ENCODE results near the gene SLC26A1.
"Not testable (repeated sequence)": the region's sequence is repeated elsewhere in the genome, so short reads cannot be mapped to it uniquely, and the experiment has no call there.

SLC26A1 gene

DNA sequence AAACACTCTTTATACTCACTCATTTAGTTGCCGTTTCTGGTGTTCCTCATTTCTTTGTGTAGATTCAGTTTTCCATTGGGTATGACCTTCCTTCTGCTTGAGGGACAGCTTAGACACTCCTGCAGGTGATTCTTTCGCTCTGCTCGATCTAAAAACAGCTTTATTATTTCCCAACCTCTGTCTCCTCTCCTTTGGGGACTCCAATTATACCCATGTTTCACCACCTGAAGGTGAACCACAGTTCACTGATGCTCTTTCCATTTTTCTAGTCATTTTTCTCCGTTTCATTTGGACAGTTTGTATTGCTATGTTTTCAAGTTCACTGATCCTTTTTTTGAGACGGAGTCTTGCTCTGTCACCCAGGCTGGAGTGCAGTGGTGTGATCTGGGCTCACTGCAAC lies 13.7 kb upstream of the SLC26A1 start:
- Mint-ChIP-seq H3K36me3 (ENCODE audit: insufficient read depth) (peaks cover 11% of the 10 kb centered on the region), H3K4me3 (no peak overlapping the region), H3K27me3 (peaks cover 55% of the 10 kb centered on the region)

DNA sequence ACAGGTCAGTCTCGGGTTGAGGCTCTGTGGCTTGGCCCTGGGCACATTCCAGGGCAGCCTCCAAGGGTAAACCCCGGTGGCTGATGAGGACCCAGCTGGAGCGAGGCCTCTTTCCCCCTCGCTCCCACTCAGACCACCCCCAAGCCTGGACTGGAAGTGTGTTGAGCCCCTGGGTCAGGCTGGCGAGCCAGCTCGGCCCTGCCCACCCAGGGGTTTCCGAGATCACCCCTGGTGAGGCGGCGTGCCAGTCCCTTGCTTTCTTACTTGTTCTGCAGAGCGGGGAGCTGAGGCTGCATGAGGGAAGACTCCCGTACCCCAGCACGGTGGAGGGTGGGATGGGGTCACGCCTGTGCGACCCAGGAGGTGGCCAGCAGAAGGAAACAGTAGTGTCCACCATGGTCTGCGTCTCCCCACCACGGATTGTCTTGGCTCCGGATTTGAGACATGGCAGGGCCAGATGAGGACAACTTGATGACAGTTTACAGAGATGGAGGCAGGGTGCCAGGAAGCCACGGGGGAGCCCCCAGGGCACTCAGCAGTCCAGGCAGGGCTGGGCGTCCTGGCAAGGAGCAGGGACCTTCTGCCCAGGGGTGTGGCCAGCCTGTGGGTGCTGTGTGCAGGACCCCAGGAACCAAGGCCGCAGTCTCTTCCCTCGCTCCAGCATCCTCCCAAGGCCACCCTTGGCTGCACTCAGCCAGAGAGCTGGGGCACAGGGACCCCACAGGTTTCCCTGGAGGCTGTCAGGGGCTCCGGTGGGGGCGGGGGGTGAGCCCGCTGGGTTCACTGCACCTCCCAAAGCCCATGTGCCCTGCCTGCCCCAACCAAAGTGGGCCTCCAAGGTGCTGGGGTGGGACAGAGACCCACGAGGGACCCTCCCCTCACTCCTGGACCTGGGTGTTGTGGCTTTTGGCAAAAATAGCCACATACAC lies 11.6 kb upstream of the SLC26A1 start:
- peaks cover 9% of the 10 kb centered on the region for H3K4me1 Mint-ChIP-seq
- no peak overlapping the region for H3K27ac Mint-ChIP-seq (ENCODE audit: low read depth)
- H3K36me3 Mint-ChIP-seq (ENCODE audit: insufficient read depth), result peaks cover 5% of the 10 kb centered on the region
- no peaks in the 10 kb centered on the region for H3K9me3 Mint-ChIP-seq
- ATAC-seq (replicated peaks; ENCODE audit: extremely low read depth, poor library complexity, severe bottlenecking) (no peak), DNase-seq (ENCODE audit: low spot score in 2 of 2) (no peak)
- peaks cover 55% of the 10 kb centered on the region for H3K27me3 Mint-ChIP-seq
- H3K4me3 Mint-ChIP-seq, result no peak overlapping the region

More for the DNA sequence above, 13.7 kb upstream of the SLC26A1 start:
- Mint-ChIP-seq H3K9me3 (no peaks in the 10 kb centered on the region), H3K27ac (ENCODE audit: low read depth) (no peak overlapping the region), H3K4me1 (peaks cover 16% of the 10 kb centered on the region)
- ATAC-seq (replicated peaks; ENCODE audit: extremely low read depth, poor library complexity, severe bottlenecking) (no peak), DNase-seq (ENCODE audit: low spot score in 2 of 2) (no peak)

DNA sequence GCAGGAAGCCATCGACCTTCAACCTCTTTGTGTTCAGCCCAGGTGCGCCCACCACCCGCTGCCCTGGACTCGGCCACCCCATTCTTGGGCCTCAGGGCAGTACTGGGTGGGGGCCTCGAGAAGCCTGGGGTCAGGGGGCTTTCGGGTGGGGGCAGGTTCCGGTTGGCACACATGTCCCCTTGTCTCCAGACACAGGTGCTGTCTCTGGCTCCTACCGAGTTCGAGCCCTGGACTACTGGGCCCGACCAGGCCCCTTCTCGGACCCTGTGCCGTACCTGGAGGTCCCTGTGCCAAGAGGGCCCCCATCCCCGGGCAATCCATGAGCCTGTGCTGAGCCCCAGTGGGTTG lies 10.8 kb upstream of the SLC26A1 start:
- Mint-ChIP-seq H3K4me1 (peaks cover 6% of the 10 kb centered on the region), H3K9me3 (no peaks in the 10 kb centered on the region), H3K27me3 (peaks cover 60% of the 10 kb centered on the region), H3K4me3 (no peak overlapping the region), H3K27ac (ENCODE audit: low read depth) (no peak overlapping the region), H3K36me3 (ENCODE audit: insufficient read depth) (peaks cover 5% of the 10 kb centered on the region)
- DNase-seq (ENCODE audit: low spot score in 2 of 2) (no peak), ATAC-seq (replicated peaks; ENCODE audit: extremely low read depth, poor library complexity, severe bottlenecking) (no peak)

DNA sequence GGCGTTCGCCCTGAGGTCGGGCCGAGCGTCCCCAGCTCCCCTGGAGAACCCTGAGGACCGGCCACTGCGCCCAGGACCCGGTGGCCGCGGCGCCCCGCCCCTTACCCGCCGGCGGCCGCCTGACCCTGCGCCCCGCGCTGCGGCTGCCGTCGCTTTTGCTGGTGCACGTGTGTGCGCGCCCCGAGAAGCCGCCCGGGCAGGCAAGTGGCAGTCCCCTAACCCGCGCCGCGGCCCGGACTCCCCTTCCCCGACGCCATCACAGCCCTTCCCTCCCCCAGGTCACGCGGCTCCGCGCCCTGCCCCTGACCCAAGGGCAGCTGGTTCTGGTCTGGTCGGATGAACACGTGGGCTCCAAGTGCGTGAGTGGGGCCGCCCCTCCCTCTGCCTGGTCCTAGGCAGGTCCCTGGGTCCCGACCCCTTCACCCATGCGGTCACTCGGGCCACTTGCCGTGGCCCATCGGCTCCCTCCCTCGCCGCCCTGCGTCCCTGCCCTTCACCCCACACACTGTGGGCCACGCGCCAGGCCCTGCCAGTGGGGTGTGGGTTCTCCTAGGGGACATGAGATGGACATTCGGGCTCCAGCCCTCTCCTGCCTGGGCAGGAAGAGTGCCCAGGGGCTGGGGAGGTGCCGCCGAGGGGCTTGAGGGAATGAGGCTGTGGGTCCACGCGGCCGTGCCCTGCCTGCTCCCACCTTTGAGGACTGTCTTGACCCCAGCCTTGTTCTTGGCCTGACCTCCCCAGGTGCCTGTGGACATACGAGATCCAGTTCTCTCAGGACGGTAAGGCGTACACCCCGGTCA lies 10.3 kb upstream of the SLC26A1 start:
- DNase-seq (ENCODE audit: low spot score in 2 of 2) (no peak), ATAC-seq (replicated peaks; ENCODE audit: extremely low read depth, poor library complexity, severe bottlenecking) (no peak)
- no peaks in the 10 kb centered on the region for H3K9me3 Mint-ChIP-seq
- no peak overlapping the region for H3K27ac Mint-ChIP-seq (ENCODE audit: low read depth)
- H3K36me3 Mint-ChIP-seq (ENCODE audit: insufficient read depth), result peaks cover 5% of the 10 kb centered on the region
- peaks cover 60% of the 10 kb centered on the region for H3K27me3 Mint-ChIP-seq
- no peak overlapping the region for H3K4me3 Mint-ChIP-seq
- peaks cover under 1% of the 10 kb centered on the region for H3K4me1 Mint-ChIP-seq

DNA sequence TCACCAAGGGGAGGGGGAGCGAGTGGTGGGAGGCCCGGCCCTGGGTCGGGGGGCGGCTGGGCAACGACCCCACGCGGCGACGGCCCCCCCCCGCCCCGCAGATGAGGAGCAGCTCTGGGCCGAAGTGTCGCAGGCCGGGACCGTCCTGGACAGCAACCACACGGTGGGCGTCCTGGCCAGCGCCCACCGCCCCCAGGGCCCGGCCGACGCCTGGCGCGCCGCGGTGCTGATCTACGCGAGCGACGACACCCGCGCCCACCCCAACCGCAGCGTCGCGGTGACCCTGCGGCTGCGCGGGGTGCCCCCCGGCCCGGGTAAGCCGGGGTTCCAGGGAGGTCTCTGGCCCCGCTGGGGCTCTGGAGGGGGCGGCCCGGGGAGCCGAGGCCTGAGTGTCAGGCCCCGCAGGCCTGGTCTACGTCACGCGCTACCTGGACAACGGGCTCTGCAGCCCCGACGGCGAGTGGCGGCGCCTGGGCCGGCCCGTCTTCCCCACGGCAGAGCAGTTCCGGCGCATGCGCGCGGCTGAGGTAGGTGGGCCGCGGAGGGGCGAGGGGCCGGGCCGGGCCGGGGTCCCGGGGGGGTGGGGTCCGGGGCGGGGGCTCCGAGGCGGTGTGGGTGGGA lies 9.5 kb upstream of the SLC26A1 start:
- Mint-ChIP-seq H3K36me3 (ENCODE audit: insufficient read depth) (peaks cover 5% of the 10 kb centered on the region), H3K27me3 (peaks cover 60% of the 10 kb centered on the region), H3K27ac (ENCODE audit: low read depth) (no peak overlapping the region), H3K4me1 (peaks cover 5% of the 10 kb centered on the region), H3K9me3 (no peaks in the 10 kb centered on the region), H3K4me3 (no peak overlapping the region)
- DNase-seq (ENCODE audit: low spot score in 2 of 2) (no peak), ATAC-seq (replicated peaks; ENCODE audit: extremely low read depth, poor library complexity, severe bottlenecking) (no peak)

DNA sequence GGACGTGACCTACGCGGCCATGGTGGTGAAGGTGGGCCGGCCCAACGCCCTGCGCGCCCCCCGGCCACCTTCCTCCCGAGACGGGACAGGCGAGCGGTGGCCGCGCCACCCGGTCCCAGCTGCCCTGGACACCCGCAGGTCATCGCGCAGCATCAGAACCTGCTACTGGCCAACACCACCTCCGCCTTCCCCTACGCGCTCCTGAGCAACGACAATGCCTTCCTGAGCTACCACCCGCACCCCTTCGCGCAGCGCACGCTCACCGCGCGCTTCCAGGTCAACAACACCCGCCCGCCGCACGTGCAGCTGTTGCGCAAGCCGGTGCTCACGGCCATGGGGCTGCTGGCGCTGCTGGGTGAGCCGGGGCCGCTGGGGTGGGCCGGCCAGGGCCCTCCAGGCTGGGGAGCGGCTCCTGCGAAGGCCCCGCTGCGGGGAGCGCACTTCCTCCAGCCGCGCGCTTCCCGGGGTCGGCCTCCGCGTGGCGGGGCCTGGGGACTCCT lies 9.0 kb upstream of the SLC26A1 start:
- Mint-ChIP-seq H3K4me1 (peaks cover 5% of the 10 kb centered on the region), H3K27ac (ENCODE audit: low read depth) (no peak overlapping the region), H3K4me3 (no peak overlapping the region), H3K27me3 (peaks cover 56% of the 10 kb centered on the region), H3K9me3 (no peaks in the 10 kb centered on the region), H3K36me3 (ENCODE audit: insufficient read depth) (peaks cover 5% of the 10 kb centered on the region)
- DNase-seq (ENCODE audit: low spot score in 2 of 2), result no peak
- no peak for ATAC-seq (replicated peaks; ENCODE audit: extremely low read depth, poor library complexity, severe bottlenecking)

DNA sequence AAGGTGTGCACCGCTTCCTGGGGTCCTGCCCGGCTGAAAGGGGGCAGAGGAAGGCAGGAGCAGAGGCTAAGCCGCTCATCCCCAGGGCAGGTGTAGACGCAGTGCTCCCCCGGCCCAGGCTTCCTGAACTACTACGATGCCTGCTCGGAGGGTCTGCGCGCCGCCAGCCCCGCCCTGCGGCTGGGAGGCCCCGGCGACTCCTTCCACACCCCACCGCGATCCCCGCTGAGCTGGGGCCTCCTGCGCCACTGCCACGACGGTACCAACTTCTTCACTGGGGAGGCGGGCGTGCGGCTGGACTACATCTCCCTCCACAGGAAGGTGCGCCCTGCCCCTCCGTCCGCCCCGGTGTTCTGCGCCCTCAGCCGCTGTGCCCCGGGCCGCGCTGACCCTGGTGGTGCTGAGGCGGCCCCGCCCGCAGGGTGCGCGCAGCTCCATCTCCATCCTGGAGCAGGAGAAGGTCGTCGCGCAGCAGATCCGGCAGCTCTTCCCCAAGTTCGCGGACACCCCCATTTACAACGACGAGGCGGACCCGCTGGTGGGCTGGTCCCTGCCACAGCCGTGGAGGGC lies 8.4 kb upstream of the SLC26A1 start:
- DNase-seq (ENCODE audit: low spot score in 2 of 2) (no peak), ATAC-seq (replicated peaks; ENCODE audit: extremely low read depth, poor library complexity, severe bottlenecking) (no peak)
- H3K27me3 Mint-ChIP-seq, result peaks cover 56% of the 10 kb centered on the region
- H3K27ac Mint-ChIP-seq (ENCODE audit: low read depth), result no peak overlapping the region
- H3K4me3 Mint-ChIP-seq, result no peak overlapping the region
- H3K36me3 Mint-ChIP-seq (ENCODE audit: insufficient read depth), result peaks cover 5% of the 10 kb centered on the region
- peaks cover 9% of the 10 kb centered on the region for H3K4me1 Mint-ChIP-seq
- no peaks in the 10 kb centered on the region for H3K9me3 Mint-ChIP-seq

DNA sequence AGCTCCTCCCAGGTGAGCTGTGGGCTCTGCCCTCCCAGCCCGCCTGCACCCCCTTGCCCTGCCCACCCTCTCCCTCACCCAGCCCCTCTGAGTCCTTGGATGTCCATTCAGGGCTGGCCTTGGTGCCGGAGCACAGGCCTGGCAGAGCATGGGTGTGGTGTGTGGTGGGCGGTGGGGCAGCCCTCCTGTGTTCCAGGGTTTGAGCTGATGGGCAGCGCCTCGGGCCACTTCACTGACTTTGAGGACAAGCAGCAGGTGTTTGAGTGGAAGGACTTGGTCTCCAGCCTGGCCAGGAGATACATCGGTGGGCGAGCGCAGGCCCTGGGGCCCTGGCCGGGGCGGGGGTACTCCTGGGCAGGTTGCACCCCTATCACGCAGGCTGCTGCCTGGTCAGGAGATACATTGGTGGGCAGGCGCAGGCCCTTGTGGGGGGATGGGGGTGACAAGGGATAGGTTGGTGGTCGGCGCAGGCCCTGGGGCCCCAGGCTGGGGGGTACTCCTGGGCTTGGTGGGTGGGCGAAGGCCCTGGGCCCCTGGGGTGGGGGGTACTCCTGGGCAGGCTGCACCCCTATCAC lies 7.6 kb upstream of the SLC26A1 start:
- DNase-seq (ENCODE audit: low spot score in 2 of 2) (no peak), ATAC-seq (replicated peaks; ENCODE audit: extremely low read depth, poor library complexity, severe bottlenecking) (no peak)
- Mint-ChIP-seq H3K27ac (ENCODE audit: low read depth) (no peak overlapping the region), H3K9me3 (no peaks in the 10 kb centered on the region), H3K4me1 (peaks cover 9% of the 10 kb centered on the region), H3K27me3 (peaks cover 55% of the 10 kb centered on the region), H3K4me3 (no peak overlapping the region), H3K36me3 (ENCODE audit: insufficient read depth) (peaks cover 5% of the 10 kb centered on the region)

DNA sequence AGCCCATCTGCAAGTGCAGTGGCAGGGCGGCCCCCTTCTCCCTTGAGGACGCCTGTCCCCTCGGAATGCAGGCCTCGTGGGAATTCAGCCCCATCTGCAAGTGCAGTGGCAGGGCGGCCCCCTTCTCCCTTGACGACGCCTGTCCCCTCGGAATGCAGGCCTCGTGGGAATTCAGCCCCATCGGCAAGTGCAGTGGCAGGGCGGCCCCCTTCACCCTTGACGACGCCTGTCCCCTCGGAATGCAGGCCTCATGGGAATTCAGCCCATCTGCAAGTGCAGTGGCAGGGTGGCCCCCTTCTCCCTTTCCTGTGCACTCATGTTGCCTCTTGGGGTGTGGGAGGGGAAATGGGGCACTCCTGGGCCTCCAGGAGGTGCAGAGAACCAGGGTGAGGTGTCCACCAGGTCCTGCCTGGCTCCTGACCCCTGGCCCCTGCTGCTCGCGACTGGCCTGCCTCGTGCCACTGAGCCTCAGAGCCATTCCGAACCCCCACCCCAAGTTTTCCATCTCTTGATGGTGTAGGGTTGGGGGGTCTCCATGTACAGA lies 6.8 kb upstream of the SLC26A1 start:
- Mint-ChIP-seq H3K27ac (ENCODE audit: low read depth) (no peak overlapping the region), H3K27me3 (peaks cover 48% of the 10 kb centered on the region), H3K9me3 (no peaks in the 10 kb centered on the region), H3K4me3 (no peak overlapping the region), H3K36me3 (ENCODE audit: insufficient read depth) (peaks cover 5% of the 10 kb centered on the region), H3K4me1 (peaks cover 9% of the 10 kb centered on the region)
- DNase-seq (ENCODE audit: low spot score in 2 of 2), result no peak
- no peak for ATAC-seq (replicated peaks; ENCODE audit: extremely low read depth, poor library complexity, severe bottlenecking)

DNA sequence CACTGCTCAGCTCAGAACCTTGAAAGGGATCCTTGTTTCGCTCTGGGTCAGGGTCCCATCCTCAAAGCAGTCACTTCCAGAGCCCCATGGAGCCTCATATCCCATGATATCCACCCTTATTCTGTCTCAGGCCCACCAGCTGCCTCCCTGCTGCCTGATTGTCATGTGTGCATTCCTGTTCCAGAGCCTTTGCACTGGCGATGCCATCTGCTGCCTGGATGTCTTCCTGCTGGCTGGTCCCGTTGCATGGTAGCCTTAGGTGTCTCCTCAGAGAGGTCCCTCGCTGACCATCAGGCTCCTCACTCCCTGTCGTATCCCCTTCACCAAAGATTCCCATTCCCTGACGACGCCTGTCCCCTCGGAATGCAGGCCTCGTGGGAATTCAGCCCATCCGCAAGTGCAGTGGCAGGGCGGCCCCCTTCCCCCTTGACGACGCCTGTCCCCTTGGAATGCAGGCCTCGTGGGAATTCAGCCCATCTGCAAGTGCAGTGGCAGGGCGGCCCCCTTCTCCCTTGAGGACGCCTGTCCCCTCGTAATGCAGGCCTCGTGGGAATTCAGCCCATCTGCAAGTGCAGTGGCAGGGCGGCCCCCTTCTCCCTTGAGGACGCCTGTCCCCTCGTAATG lies 6.1 kb upstream of the SLC26A1 start:
- H3K4me3 Mint-ChIP-seq; H3K27ac Mint-ChIP-seq (ENCODE audit: low read depth): not testable (repeated sequence)

DNA sequence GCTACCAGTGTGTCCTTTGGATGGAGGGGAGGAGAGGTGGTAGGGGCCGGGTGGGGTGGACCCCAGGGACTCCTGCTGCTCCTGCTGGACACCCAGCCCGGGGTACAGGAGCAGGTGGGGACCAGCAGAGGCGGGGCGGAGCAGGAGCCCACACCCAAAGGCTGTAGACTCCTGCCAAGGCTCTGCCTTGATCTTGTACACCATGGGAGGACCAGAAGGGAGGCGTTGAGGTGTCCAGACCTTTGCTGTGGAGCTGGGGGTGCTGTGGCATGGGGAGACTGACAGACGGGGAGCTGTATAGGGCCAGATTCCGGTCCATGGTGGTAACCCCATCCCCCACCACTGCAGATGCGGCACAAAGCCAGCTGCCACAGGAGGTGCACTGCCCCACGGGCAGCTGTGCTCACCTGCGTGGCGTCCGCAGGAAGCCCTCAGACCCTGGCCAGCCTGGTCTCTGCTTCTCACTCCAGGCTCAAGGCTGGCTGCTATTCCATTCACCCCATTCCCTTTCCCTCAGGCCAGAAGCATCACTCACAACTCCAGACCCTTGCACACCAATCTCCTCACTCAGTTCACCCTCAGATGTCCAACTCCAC lies 5.0 kb upstream of the SLC26A1 start:
- Mint-ChIP-seq H3K4me3 (peak overlapping the region; percentile 31), H3K27ac (ENCODE audit: low read depth) (no peak overlapping the region), H3K27me3 (peaks cover 35% of the 10 kb centered on the region), H3K36me3 (ENCODE audit: insufficient read depth) (peaks cover 2% of the 10 kb centered on the region), H3K9me3 (no peaks in the 10 kb centered on the region), H3K4me1 (peaks cover 9% of the 10 kb centered on the region)
- no peak for DNase-seq (ENCODE audit: low spot score in 2 of 2)
- no peak for ATAC-seq (replicated peaks; ENCODE audit: extremely low read depth, poor library complexity, severe bottlenecking)

More for the DNA sequence above, 6.1 kb upstream of the SLC26A1 start:
- H3K36me3 Mint-ChIP-seq (ENCODE audit: insufficient read depth); ATAC-seq (replicated peaks; ENCODE audit: extremely low read depth, poor library complexity, severe bottlenecking); DNase-seq (ENCODE audit: low spot score in 2 of 2); H3K9me3 Mint-ChIP-seq; H3K4me1 Mint-ChIP-seq: not testable (repeated sequence)
- H3K27me3 Mint-ChIP-seq, result peaks cover 42% of the 10 kb centered on the region

Data from central memory CD8-positive, alpha-beta T cell (primary cell).